GM18502 (cell line): ENCODE measurements around the gene KRT3.

Experiments
- ATAC-seq: cut with Tn5 transposase; IDR thresholded peaks from one replicate; pipeline ENCODE4 v1.9.1; 2021; ENCODE audit warnings: mild to moderate bottlenecking; ENCODE audit not compliant: unreplicated experiment, poor library complexity

KRT3 gene

GRCh38 chr12:52815161-52815560 lies 19.2 kb upstream of the KRT3 start:
- no peak for ATAC-seq

GRCh38 chr12:52814710-52815155 lies 18.8 kb upstream of the KRT3 start:
- ATAC-seq, result no peak

- ATAC-seq, result no peak
Measured at GRCh38 chr12:52813885-52814709, 18.2 kb upstream of the KRT3 start, which contains the start of gene KRT4. KRT4 (minus strand) TSS chr12:52814116; CDS start chr12:52814058, 58 bp downstream.

GRCh38 chr12:52813203-52813819 lies 17.4 kb upstream of the KRT3 start:
- no peak for ATAC-seq

- ATAC-seq, result no peak
Measured at GRCh38 chr12:52812749-52813148, 16.8 kb upstream of the KRT3 start.

- ATAC-seq, result no peak
Measured at GRCh38 chr12:52812073-52812400, 16.1 kb upstream of the KRT3 start.

- ATAC-seq, result no peak
Measured at GRCh38 chr12:52811191-52812072, 15.5 kb upstream of the KRT3 start.

- ATAC-seq, result no peak
Measured at GRCh38 chr12:52810554-52810953, 14.6 kb upstream of the KRT3 start.

GRCh38 chr12:52809166-52809565 lies 13.2 kb upstream of the KRT3 start:
- no peak for ATAC-seq

- ATAC-seq, result no peak
Measured at GRCh38 chr12:52808573-52809160, 12.8 kb upstream of the KRT3 start.

GRCh38 chr12:52807544-52808470 lies 11.9 kb upstream of the KRT3 start:
- ATAC-seq, result no peak

- ATAC-seq, result no peak
Measured at GRCh38 chr12:52806821-52807543, 11.1 kb upstream of the KRT3 start.

- ATAC-seq, result no peak
Measured at GRCh38 chr12:52806169-52806811, 10.4 kb upstream of the KRT3 start.

- ATAC-seq, result no peak
Measured at GRCh38 chr12:52805739-52806138, 9.8 kb upstream of the KRT3 start.

- ATAC-seq, result no peak
Measured at GRCh38 chr12:52805000-52805399, 9.1 kb upstream of the KRT3 start.

- ATAC-seq, result no peak
Measured at GRCh38 chr12:52802442-52802841, 6.5 kb upstream of the KRT3 start.

- no peak for ATAC-seq
Measured at GRCh38 chr12:52801773-52802172, 5.9 kb upstream of the KRT3 start.

GRCh38 chr12:52800259-52800917 lies 4.5 kb upstream of the KRT3 start:
- ATAC-seq, result no peak
